H1 (cell line): ENCODE results near the gene SH3BP2. TPM values are rescaled to one million over a fixed set of nuclear protein-coding genes. Genes with fewer than 3 reads are reported as not detected.

Source experiments
- ASH2L ChIP-seq: fragments of 200-600, 300-600 bp; sonication (generic); IDR thresholded peaks from one replicate; pipeline ENCODE4 v1.7.1; 2017; ENCODE audit warnings: low read length
- EGR1 ChIP-seq: IDR thresholded peaks from 2 replicates; pipeline ENCODE4 v1.6.1; 2011; ENCODE audit warnings: low read depth, low read length, borderline replicate concordance
- GTF2F1 ChIP-seq: IDR thresholded peaks from 2 replicates; pipeline ENCODE4 v1.6.1; 2012; ENCODE audit warnings: low read depth, low read length, improper control_type of control experiment, borderline replicate concordance
- MAFK ChIP-seq: IDR thresholded peaks from 2 replicates; pipeline ENCODE4 v1.6.1; 2012; ENCODE audit warnings: low read depth, mild to moderate bottlenecking, improper control_type of control experiment, low read length
- RBBP5 ChIP-seq: IDR thresholded peaks from 2 replicates; pipeline ENCODE4 v1.7.1; 2012; ENCODE audit warnings: low read depth, mild to moderate bottlenecking, inconsistent platforms, low read length, moderate library complexity, borderline replicate concordance
- SAP30 ChIP-seq: fragments of 300-600 bp; sonication (generic); IDR thresholded peaks from 2 replicates; pipeline ENCODE4 v1.7.1; 2012; ENCODE audit warnings: low read length, moderate library complexity, mild to moderate bottlenecking, inconsistent platforms; ENCODE audit not compliant: insufficient read depth, insufficient replicate concordance
- SIN3A ChIP-seq, 2 experiments: IDR thresholded peaks in 1 of 2; conservative IDR thresholded peaks in 1 of 2; 2 replicates each; pipeline ENCODE4 v1.6.1; 2011 to 2012; ENCODE audit warnings: low read length in 2 of 2, improper control_type of control experiment in 1 of 2, low read depth in 1 of 2, mild to moderate bottlenecking in 1 of 2
- SRF ChIP-seq: IDR thresholded peaks from 2 replicates; pipeline ENCODE4 v1.6.1; 2011; ENCODE audit warnings: mild to moderate bottlenecking, low read depth, low read length, moderate library complexity
- ZNF274 ChIP-seq: IDR thresholded peaks from 2 replicates; pipeline ENCODE4 v1.7.0; 2012; ENCODE audit warnings: low read length, borderline replicate concordance; ENCODE audit errors: extremely low read depth
- polyA plus RNA-seq, 7 experiments: library from polyadenylated mRNA; depleted of rRNA in 3 of 7; stranded (reverse) in 5 of 7; unstranded in 2 of 7; fragments of >200 nt in 5 of 7; fragments of 200-250 nt in 2 of 7; gene quantifications; 1 replicate in 5 of 7; 2 replicates in 1 of 7; 4 replicates in 1 of 7; pipeline versions ENCODE4 v1.2.1 to v1.2.3, GENCODE V29; 2011 to 2013; ENCODE audit warnings: missing spikeins in 2 of 7, mixed read lengths in 2 of 7
- total RNA-seq: library from RNA; stranded (reverse); fragmentation: NEBNext Ultra II Directional; extraction: Animal tissue kit (Norgen Biotek cat#: 25700); gene quantifications from 2 replicates; pipeline ENCODE4 v1.2.1, GENCODE V29; 2021

SH3BP2 gene
- total and polyA plus RNA-seq, 2 of the 8 experiments (the other 6 are each of a cell fraction or from before 2014, with no cell fraction given), result 27.4 to 31.4 TPM

DNA sequence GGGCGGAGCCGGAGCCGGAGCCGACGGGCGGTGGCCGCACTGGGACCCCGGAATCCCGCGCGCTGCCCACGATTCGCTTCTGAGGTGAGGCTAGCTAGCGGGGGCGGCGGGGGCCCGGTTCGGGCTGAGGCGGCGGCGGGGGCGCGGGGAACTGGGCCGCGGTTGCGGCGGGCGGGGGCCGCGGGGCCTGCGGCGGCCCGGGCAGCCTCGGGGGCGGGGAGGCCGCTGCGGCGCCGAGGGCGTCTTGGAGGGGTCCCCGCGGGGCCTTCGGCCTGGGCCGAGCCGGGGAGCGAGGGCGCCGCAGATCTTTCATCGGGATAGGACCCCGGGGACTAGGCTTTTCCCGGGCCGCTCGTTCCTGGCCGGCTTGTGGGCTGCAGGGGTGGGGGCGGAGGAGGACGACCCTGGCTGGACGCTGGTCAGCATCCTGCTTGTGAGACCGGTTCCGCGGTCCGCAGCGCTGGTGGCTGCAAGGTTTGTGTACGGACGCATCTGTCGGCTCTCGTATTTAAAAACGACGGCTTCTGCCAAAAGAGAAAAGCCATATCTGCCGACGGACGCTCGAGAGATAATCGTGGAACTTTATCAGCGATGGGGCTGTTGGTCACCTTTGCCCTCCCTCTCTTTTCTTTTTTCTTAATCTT lies 51.2 kb downstream of the SH3BP2 start (continued):
- TF ChIP-seq SIN3A (conservative IDR thresholded peaks at IDR 0.05 in 1 of 2, IDR thresholded peaks at IDR 0.05 in 1 of 2; ENCODE audit: low read depth in 1 of 2, low read length in 2 of 2) (peak in 1 of 2 experiments; percentile 51; a peak in 1 of 4 replicates), ASH2L (peak; percentile 14), SRF (no peak), GTF2F1 (no peak), SAP30 (no peak), RBBP5 (0 out of 2 replicates have a peak, but pooled peaks have one; percentile 19), ZNF274 (no peak), EGR1 (peak; percentile 40; the same call in 1 of the 2 replicates), MAFK (no peak)
